HEK293 (cell line): Measurements from ENCODE around the gene SYNGR1.

Experiments used
- GLI2 ChIP-seq: fragments of 450-650 bp; formaldehyde crosslinking; IDR thresholded peaks from 2 replicates; pipeline ENCODE4; 2017; ENCODE audit warnings: missing biosample characterization, missing genetic modification characterization, low read depth, borderline replicate concordance
- GLIS2 ChIP-seq: fragments of 450-650 bp; formaldehyde crosslinking; IDR thresholded peaks from 2 replicates; pipeline ENCODE4 v1.5.1; 2016; ENCODE audit warnings: missing biosample characterization, missing genetic modification characterization
- IKZF3 ChIP-seq: fragments of 450-650 bp; IDR thresholded peaks from 2 replicates; pipeline ENCODE4 v1.5.0; 2018; ENCODE audit warnings: missing biosample characterization, mild to moderate bottlenecking, missing genetic modification characterization, moderate library complexity
- KLF8 ChIP-seq: fragments of 450-650 bp; formaldehyde crosslinking; IDR thresholded peaks from 2 replicates; pipeline ENCODE4 v1.5.1; 2016; ENCODE audit warnings: missing biosample characterization, missing genetic modification characterization
- OSR2 ChIP-seq: fragments of 450-650 bp; formaldehyde crosslinking; IDR thresholded peaks from 2 replicates; pipeline ENCODE4 v1.5.1; 2016; ENCODE audit warnings: missing biosample characterization, missing genetic modification characterization
- SETDB1 ChIP-seq: IDR thresholded peaks from one replicate; pipeline ENCODE4 v1.6.1; 2017; ENCODE audit warnings: mild to moderate bottlenecking, low read length, moderate library complexity, mixed read lengths; ENCODE audit not compliant: insufficient read length
- SP7 ChIP-seq: fragments of 450-650 bp; formaldehyde crosslinking; IDR thresholded peaks from 2 replicates; pipeline ENCODE4 v1.5.1; 2016; ENCODE audit warnings: missing biosample characterization, missing genetic modification characterization
- WT1 ChIP-seq: fragments of 450-650 bp; formaldehyde crosslinking; IDR thresholded peaks from 2 replicates; pipeline ENCODE4 v1.5.1; 2016; ENCODE audit warnings: missing biosample characterization, missing genetic modification characterization
- ZBTB17 ChIP-seq: fragments of 450-650 bp; formaldehyde crosslinking; IDR thresholded peaks from 2 replicates; pipeline ENCODE4 v1.5.1; 2016; ENCODE audit warnings: missing biosample characterization, missing genetic modification characterization
- ZBTB20 ChIP-seq: fragments of 450-650 bp; formaldehyde crosslinking; IDR thresholded peaks from 2 replicates; pipeline ENCODE4 v1.5.1; 2016; ENCODE audit warnings: missing biosample characterization, missing genetic modification characterization
- ZBTB48 ChIP-seq: fragments of 450-650 bp; formaldehyde crosslinking; IDR thresholded peaks from 2 replicates; pipeline ENCODE4 v1.5.1; 2016; ENCODE audit warnings: missing biosample characterization, missing genetic modification characterization
- ZBTB8A ChIP-seq: fragments of 450-650 bp; formaldehyde crosslinking; IDR thresholded peaks from 2 replicates; pipeline ENCODE4 v1.5.1; 2016; ENCODE audit warnings: missing biosample characterization, missing genetic modification characterization
- ZEB2 ChIP-seq: fragments of 450-650 bp; formaldehyde crosslinking; IDR thresholded peaks from 2 replicates; pipeline ENCODE4 v1.5.1; 2016; ENCODE audit warnings: missing biosample characterization, missing genetic modification characterization
- ZFP69B ChIP-seq: fragments of 450-650 bp; formaldehyde crosslinking; IDR thresholded peaks from 2 replicates; pipeline ENCODE4 v1.5.1; 2016; ENCODE audit warnings: missing biosample characterization, missing genetic modification characterization
- ZIC2 ChIP-seq: fragments of 450-650 bp; formaldehyde crosslinking; IDR thresholded peaks from 2 replicates; pipeline ENCODE4 v1.5.1; 2016; ENCODE audit warnings: missing biosample characterization, missing genetic modification characterization
- ZNF155 ChIP-seq: fragments of 450-650 bp; formaldehyde crosslinking; IDR thresholded peaks from 2 replicates; pipeline ENCODE4 v1.5.1; 2016; ENCODE audit warnings: missing biosample characterization, missing genetic modification characterization
- ZNF2 ChIP-seq: fragments of 450-650 bp; formaldehyde crosslinking; IDR thresholded peaks from 2 replicates; pipeline ENCODE4 v1.5.1; 2016; ENCODE audit warnings: missing biosample characterization, missing genetic modification characterization
- ZNF221 ChIP-seq: fragments of 450-650 bp; formaldehyde crosslinking; IDR thresholded peaks from 2 replicates; pipeline ENCODE4 v1.5.1; 2017; ENCODE audit warnings: missing biosample characterization, missing genetic modification characterization, borderline replicate concordance
- ZNF366 ChIP-seq: fragments of 450-650 bp; formaldehyde crosslinking; conservative IDR thresholded peaks from 2 replicates; pipeline ENCODE4 v1.5.1; 2016; ENCODE audit warnings: missing biosample characterization, missing genetic modification characterization
- ZNF394 ChIP-seq: fragments of 450-650 bp; formaldehyde crosslinking; IDR thresholded peaks from 2 replicates; pipeline ENCODE4 v1.5.1; 2016; ENCODE audit warnings: missing biosample characterization, missing genetic modification characterization, mild to moderate bottlenecking, moderate library complexity, borderline replicate concordance
- ZNF423 ChIP-seq: fragments of 450-650 bp; formaldehyde crosslinking; IDR thresholded peaks from 2 replicates; pipeline ENCODE4 v1.5.1; 2016; ENCODE audit warnings: missing biosample characterization, missing genetic modification characterization
- ZNF560 ChIP-seq: fragments of 450-650 bp; formaldehyde crosslinking; IDR thresholded peaks from 2 replicates; pipeline ENCODE4 v1.5.1; 2017; ENCODE audit warnings: missing biosample characterization, missing genetic modification characterization, borderline replicate concordance
- ZNF629 ChIP-seq: fragments of 450-650 bp; formaldehyde crosslinking; IDR thresholded peaks from 2 replicates; pipeline ENCODE4 v1.5.1; 2017; ENCODE audit warnings: missing biosample characterization, missing genetic modification characterization
- ZNF658 ChIP-seq: fragments of 450-650 bp; formaldehyde crosslinking; IDR thresholded peaks from 2 replicates; pipeline ENCODE4; 2016; ENCODE audit warnings: missing biosample characterization, missing genetic modification characterization
- ZNF76 ChIP-seq: fragments of 450-650 bp; formaldehyde crosslinking; IDR thresholded peaks from 2 replicates; pipeline ENCODE4; 2016; ENCODE audit warnings: low read depth, missing biosample characterization, missing genetic modification characterization, borderline replicate concordance
- TF ChIP-seq, protein P1 (sequence below): fragments of 450-650 bp; formaldehyde crosslinking; conservative IDR thresholded peaks from 2 replicates; pipeline ENCODE4 v1.5.1; 2016; ENCODE audit warnings: low read depth, missing biosample characterization, missing genetic modification characterization
- TF ChIP-seq, protein P2 (sequence below): fragments of 450-650 bp; formaldehyde crosslinking; IDR thresholded peaks from 2 replicates; pipeline ENCODE4 v1.5.1; 2017; ENCODE audit warnings: missing biosample characterization, missing genetic modification characterization
- TF ChIP-seq, protein P3 (sequence below): fragments of 450-650 bp; formaldehyde crosslinking; IDR thresholded peaks from 2 replicates; pipeline ENCODE4 v1.5.1; 2017; ENCODE audit warnings: missing biosample characterization, missing genetic modification characterization
- TF ChIP-seq, protein P4 (sequence below): fragments of 450-650 bp; formaldehyde crosslinking; IDR thresholded peaks from 2 replicates; pipeline ENCODE4 v1.5.1; 2016; ENCODE audit warnings: missing biosample characterization, missing genetic modification characterization
- TF ChIP-seq, protein P5 (sequence below): fragments of 450-650 bp; formaldehyde crosslinking; IDR thresholded peaks from 2 replicates; pipeline ENCODE4 v1.5.1; 2016; ENCODE audit warnings: missing biosample characterization, missing genetic modification characterization

The SYNGR1 gene

DNA sequence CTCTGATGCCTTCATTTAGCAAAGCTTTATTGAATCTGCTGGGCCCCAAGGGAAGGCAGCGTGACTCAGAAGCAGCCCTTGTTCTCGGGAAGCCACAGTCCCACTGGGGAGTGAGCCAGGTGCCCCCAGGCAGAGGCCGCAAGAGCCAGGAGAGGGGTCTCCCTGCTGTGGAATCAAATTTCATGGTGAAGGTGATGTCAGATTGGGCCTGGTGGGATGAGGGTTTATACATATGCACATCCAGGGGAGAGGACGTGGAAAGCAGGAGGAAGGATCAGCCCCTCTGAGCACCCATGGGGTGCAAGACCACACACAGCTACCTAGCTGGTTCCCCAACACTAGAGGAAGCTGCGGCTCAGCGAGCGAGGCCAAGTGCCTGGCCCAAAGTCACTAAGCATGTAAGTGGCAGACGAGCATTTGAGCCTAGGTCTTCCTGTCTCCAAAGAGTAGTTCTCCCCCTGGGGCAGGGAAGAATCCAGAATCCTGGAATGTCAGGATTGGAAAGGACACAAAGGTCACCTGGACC, 2.0 kb downstream of the SYNGR1 start (continued):
- TF ChIP-seq, protein P1, sequence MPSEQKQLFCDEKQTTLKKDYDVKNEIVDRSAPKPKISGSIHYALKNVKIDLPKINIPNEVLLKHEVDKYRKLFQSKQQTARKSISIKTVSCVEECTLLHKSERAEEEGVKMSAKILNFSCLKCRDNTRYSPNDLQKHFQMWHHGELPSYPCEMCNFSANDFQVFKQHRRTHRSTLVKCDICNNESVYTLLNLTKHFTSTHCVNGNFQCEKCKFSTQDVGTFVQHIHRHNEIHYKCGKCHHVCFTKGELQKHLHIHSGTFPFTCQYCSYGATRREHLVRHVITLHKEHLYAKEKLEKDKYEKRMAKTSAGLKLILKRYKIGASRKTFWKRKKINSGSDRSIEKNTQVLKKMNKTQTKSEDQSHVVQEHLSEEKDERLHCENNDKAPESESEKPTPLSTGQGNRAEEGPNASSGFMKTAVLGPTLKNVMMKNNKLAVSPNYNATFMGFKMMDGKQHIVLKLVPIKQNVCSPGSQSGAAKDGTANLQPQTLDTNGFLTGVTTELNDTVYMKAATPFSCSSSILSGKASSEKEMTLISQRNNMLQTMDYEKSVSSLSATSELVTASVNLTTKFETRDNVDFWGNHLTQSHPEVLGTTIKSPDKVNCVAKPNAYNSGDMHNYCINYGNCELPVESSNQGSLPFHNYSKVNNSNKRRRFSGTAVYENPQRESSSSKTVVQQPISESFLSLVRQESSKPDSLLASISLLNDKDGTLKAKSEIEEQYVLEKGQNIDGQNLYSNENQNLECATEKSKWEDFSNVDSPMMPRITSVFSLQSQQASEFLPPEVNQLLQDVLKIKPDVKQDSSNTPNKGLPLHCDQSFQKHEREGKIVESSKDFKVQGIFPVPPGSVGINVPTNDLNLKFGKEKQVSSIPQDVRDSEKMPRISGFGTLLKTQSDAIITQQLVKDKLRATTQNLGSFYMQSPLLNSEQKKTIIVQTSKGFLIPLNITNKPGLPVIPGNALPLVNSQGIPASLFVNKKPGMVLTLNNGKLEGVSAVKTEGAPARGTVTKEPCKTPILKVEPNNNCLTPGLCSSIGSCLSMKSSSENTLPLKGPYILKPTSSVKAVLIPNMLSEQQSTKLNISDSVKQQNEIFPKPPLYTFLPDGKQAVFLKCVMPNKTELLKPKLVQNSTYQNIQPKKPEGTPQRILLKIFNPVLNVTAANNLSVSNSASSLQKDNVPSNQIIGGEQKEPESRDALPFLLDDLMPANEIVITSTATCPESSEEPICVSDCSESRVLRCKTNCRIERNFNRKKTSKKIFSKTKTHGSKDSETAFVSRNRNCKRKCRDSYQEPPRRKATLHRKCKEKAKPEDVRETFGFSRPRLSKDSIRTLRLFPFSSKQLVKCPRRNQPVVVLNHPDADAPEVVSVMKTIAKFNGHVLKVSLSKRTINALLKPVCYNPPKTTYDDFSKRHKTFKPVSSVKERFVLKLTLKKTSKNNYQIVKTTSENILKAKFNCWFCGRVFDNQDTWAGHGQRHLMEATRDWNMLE (tag by site-specific recombination): no peak
- TF ChIP-seq, protein P2, sequence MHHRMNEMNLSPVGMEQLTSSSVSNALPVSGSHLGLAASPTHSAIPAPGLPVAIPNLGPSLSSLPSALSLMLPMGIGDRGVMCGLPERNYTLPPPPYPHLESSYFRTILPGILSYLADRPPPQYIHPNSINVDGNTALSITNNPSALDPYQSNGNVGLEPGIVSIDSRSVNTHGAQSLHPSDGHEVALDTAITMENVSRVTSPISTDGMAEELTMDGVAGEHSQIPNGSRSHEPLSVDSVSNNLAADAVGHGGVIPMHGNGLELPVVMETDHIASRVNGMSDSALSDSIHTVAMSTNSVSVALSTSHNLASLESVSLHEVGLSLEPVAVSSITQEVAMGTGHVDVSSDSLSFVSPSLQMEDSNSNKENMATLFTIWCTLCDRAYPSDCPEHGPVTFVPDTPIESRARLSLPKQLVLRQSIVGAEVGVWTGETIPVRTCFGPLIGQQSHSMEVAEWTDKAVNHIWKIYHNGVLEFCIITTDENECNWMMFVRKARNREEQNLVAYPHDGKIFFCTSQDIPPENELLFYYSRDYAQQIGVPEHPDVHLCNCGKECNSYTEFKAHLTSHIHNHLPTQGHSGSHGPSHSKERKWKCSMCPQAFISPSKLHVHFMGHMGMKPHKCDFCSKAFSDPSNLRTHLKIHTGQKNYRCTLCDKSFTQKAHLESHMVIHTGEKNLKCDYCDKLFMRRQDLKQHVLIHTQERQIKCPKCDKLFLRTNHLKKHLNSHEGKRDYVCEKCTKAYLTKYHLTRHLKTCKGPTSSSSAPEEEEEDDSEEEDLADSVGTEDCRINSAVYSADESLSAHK: peak; percentile 13; the same call in 1 of the 2 replicates
- peak; percentile 53; the same call in 1 of the 2 replicates for TF ChIP-seq ZNF394 (tag by site-specific recombination)
- 0 out of 2 replicates have a peak, but pooled peaks have one; percentile 32 for TF ChIP-seq ZNF366 (tag by site-specific recombination)
- peak; percentile 70 for TF ChIP-seq OSR2 (tag by site-specific recombination)
- 0 out of 2 replicates have a peak, but pooled peaks have one; percentile 46 for TF ChIP-seq ZFP69B (tag by site-specific recombination)
- TF ChIP-seq, protein P3, sequence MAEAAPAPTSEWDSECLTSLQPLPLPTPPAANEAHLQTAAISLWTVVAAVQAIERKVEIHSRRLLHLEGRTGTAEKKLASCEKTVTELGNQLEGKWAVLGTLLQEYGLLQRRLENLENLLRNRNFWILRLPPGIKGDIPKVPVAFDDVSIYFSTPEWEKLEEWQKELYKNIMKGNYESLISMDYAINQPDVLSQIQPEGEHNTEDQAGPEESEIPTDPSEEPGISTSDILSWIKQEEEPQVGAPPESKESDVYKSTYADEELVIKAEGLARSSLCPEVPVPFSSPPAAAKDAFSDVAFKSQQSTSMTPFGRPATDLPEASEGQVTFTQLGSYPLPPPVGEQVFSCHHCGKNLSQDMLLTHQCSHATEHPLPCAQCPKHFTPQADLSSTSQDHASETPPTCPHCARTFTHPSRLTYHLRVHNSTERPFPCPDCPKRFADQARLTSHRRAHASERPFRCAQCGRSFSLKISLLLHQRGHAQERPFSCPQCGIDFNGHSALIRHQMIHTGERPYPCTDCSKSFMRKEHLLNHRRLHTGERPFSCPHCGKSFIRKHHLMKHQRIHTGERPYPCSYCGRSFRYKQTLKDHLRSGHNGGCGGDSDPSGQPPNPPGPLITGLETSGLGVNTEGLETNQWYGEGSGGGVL (tag by site-specific recombination): peak; percentile 30; the same call in 1 of the 2 replicates
- TF ChIP-seq WT1 (tag by site-specific recombination): peak; percentile 57; the same call in 1 of the 2 replicates
- TF ChIP-seq KLF8 (tag by site-specific recombination): no peak
- TF ChIP-seq ZIC2 (tag by site-specific recombination): peak; percentile 100
- TF ChIP-seq ZBTB48: peak; percentile 43; the same call in 1 of the 2 replicates
- TF ChIP-seq ZNF155 (tag by site-specific recombination): no peak
- peak; percentile 57 for TF ChIP-seq SP7 (tag by site-specific recombination)
- peak; percentile 61 for TF ChIP-seq ZNF629 (tag by site-specific recombination)
- TF ChIP-seq ZNF658: no peak
- peak; percentile 34; the same call in 1 of the 2 replicates for TF ChIP-seq ZNF2
- TF ChIP-seq, protein P4, sequence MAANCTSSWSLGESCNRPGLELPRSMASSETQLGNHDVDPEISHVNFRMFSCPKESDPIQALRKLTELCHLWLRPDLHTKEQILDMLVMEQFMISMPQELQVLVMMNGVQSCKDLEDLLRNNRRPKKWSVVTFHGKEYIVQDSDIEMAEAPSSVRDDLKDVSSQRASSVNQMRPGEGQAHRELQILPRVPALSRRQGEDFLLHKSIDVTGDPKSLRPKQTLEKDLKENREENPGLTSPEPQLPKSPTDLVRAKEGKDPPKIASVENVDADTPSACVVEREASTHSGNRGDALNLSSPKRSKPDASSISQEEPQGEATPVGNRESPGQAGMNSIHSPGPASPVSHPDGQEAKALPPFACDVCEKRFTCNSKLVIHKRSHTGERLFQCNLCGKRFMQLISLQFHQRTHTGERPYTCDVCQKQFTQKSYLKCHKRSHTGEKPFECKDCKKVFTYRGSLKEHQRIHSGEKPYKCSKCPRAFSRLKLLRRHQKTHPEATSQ: no peak
- TF ChIP-seq ZBTB17: peak; percentile 31; the same call in 1 of the 2 replicates
- TF ChIP-seq GLI2 (tag by site-specific recombination): no peak
- TF ChIP-seq ZEB2 (tag by site-specific recombination): peak; percentile 53
- peak; percentile 90 for TF ChIP-seq GLIS2 (tag by site-specific recombination)
- no peak for TF ChIP-seq SETDB1
- TF ChIP-seq, protein P5, sequence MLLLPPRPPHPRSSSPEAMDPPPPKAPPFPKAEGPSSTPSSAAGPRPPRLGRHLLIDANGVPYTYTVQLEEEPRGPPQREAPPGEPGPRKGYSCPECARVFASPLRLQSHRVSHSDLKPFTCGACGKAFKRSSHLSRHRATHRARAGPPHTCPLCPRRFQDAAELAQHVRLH: no peak
- peak; percentile 87 for TF ChIP-seq IKZF3 (tag by site-specific recombination)
- peak; percentile 74 for TF ChIP-seq ZBTB8A (tag by site-specific recombination)
- TF ChIP-seq ZNF221 (tag by site-specific recombination): no peak
- 0 out of 2 replicates have a peak, but pooled peaks have one; percentile 50 for TF ChIP-seq ZNF76 (tag by site-specific recombination)
- no peak for TF ChIP-seq ZNF560 (tag by site-specific recombination)
- TF ChIP-seq ZNF423 (tag by site-specific recombination): peak; percentile 85
- TF ChIP-seq ZBTB20 (tag by site-specific recombination): peak; percentile 79; the same call in 1 of the 2 replicates
